ENCODE results near the gene ARPC1A.
"Not testable (repeated sequence)": the region's sequence is repeated elsewhere in the genome, so short reads cannot be mapped to it uniquely, and the experiment has no call there.

ARPC1A gene

GRCh38 chr7:99324559-99324958 is 1.1 kb upstream of the ARPC1A start:
- no peak for DNase-seq

- DNase-seq = no peak
Observed at GRCh38 chr7:99325001-99325493, 651 bp upstream of the ARPC1A start.

DNA sequence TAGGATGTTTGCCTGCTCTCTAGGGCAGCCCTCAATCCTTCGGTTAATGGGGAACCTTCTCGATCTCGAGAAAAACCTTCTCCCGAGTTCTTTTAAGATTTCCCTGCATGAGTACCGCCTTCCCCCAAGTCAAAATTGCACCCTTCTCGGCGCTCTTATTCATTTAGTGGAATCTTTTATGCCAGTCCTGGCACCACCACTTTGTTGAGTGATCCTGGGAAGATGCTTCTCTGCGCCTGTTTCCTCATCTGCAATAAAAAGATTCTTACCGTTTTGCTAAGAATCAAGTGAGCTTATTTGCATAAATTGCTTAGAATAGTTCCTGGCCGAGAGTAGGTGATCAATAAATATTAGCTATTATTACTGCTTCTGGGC is 697 bp downstream of the ARPC1A start:
- DNase-seq = no peak

GRCh38 chr7:99330314-99330961 is 4.7 kb downstream of the ARPC1A start:
- DNase-seq = not testable (repeated sequence)

DNA sequence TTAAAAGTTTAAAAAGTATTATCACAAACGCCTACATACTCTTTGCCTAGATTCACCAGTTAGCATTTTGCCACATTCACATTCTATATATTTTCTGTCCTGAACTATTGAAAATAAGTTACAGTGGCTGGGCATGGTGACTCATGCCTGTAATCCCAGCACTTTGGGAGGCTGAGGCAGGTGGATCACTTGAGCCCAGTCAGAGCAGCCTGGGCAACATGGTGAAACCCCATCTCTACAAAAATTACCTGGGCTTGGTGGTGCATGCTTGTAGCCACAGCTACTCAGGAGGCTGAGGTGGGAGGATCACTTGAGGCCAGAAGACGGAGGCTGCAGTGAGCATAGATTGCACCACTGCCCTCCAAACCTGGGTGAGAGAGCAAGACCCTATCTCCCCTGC is 5.3 kb downstream of the ARPC1A start:
- DNase-seq = no peak

DNA sequence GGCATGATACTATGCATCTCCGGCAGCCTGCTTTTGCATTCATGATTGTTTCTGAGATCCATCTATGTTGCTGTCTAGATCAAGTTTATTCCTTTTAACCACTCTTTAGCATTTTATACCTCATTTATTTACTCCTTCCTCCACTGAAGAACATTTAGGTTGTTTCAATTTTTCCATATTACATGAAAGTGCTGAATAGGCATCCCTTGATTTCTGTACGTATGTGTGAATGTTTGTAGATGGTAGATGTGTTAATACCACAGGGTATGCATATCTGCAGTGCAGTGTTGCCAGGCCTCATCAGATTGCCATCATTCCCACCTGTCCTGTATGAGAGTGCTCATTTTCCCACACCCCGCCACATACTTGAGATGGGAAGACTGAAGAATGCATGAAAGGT is 13.9 kb downstream of the ARPC1A start:
- no peak for DNase-seq

DNA sequence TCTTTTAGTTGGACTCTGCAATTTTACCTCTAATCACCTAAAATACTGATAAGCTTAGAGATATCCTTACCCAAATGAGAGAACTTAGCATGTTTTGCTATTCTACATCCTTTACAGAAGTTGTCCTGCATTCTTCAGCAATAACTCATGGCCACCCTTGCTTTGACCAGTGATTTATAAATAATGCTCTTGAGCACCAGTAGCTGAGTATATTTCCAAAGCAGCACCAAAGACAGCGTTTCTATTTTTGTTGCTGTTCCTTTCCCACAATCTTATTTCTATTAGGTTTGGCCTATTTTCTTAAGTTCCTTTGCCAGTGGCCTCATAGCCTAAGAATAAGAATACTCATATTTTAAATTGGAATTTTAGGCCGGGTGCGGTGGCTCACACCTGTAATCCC is 15.0 kb downstream of the ARPC1A start:
- no peak for DNase-seq

DNA sequence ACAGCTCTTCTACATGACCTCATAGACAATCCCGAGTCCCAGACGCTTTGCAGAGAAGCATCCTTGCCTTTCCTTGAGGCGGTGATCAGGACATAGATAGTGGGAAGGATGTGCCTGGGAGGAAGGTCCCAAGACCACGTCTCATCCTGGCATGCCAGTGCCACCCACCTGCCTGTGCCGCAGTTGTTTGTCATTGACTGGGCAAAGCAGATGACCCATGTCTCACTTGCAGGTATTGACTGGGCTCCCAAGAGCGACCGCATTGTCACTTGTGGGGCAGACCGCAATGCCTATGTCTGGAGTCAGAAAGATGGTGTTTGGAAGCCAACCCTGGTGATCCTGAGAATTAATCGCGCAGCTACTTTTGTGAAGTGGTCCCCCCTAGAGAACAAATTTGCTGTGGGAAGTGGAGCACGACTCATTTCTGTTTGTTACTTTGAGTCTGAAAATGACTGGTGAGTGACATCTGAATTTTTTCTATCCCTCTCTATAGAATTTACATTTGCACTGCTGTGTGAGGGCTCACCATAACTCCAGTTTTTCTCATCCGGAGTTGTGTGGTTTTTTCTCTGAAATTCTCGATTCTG is 18.5 kb downstream of the ARPC1A start:
- no peak for DNase-seq

DNA sequence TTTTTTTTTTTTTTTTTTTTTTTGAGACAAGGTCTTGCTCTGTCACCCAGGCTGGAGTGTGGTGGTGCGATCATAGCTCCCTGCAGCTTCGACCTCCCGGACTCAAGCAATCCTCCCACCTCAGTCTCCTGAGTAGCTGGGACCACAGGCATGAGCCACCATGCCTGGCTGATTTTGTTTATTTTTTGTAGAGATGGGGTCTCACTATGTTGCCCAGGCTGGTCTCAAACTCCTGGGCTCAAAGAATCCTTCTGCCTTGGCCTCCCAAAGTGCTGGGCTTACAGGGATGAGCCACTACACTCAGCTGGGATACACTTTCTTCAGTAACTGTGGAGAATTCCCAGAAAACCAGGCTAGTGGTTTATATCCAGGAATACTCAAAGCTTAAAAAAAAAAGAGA is 24.9 kb downstream of the ARPC1A start:
- DNase-seq = not testable (repeated sequence)

GRCh38 chr7:99352247-99352646 is 26.5 kb downstream of the ARPC1A start:
- no peak for DNase-seq

GRCh38 chr7:99355098-99355497 is 29.4 kb downstream of the ARPC1A start:
- no peak for DNase-seq

DNA sequence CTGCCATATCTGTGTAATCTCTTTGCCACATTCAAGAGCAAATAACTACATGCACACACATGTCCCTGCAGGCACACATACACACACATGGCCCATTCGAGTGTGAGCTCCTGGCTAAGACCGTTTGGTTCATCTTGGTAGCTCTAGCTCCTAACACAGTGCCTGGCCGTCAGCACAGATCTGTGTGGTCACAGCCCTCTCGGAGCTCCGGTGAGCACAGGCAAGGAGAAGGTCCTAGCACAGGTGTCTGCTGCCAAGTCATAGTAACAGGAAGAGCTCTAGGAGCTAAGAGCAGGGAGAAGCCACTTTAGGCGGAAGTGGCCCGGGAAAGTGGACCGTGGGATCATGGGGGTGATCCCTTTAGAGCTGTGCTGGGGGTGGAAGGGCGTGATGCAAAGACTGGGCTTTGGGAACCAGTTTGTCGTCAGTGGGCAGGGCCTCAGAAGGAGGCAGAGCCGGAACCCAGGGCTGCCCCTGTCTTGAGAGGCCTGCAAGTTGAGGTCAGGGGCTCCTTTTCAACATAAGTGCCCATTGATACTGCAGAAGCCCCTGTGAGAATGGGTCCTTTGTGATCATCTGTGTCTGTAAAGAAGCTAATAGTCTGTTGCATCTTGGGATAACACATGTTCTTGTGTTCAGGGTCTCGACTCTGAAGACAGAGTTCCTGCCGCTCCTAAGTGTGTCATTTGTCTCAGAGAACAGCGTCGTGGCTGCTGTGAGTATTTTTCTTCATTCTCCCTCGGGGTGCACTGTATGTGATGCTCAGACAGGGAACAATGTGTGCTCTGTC is 32.2 kb downstream of the ARPC1A start:
- no peak for DNase-seq

- DNase-seq = not testable (repeated sequence)
Observed at GRCh38 chr7:99358521-99358920, 32.8 kb downstream of the ARPC1A start.

DNA sequence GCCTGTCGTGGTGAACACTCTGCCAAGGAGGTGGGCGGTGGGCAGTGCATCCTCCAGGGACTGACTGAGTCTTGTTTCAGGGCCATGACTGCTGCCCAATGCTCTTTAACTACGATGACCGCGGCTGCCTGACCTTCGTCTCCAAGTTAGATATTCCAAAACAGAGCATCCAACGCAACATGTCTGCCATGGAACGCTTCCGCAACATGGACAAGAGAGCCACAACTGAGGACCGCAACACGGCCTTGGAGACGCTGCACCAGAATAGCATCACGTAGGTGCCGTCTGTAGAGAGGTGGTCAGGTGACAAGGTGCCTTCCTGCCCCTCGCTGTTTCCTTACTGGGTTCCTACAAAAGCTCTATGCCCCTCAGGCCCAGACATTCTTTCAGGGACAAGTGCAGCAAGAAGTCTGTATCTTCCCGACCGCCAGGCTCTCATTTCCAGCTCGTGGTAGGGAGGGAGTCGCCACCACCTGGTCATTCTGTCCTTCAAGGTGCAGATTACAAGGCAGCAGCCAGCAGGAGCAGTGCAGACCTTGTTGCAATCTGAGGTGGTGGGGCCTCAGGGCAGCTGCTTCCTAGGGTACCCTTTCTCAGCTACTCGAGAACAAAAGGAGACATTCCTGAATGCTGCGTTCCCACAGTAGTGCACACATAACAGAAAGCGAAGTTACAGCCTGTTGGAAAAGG is 33.9 kb downstream of the ARPC1A start:
- no peak for DNase-seq

DNA sequence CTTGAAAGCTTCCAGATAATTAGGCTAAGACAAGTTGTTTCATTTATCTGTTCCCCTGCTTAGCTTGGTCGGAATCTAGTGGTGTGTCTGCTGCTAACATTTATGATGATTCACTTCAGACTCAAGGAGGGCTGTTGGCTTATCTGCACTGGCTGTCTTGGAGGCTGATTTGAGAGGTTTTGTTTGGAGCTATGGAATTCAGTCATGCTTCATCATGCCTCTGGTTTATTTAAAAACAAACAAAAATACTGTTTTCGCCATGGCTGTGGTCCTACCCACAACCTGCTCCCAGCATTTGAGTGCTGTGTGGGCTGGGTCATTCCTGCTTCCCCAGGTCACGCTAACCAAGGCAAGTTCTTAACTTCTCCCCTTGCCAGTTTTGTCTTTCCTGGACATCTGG is 37.1 kb downstream of the ARPC1A start:
- no peak for DNase-seq

DNA sequence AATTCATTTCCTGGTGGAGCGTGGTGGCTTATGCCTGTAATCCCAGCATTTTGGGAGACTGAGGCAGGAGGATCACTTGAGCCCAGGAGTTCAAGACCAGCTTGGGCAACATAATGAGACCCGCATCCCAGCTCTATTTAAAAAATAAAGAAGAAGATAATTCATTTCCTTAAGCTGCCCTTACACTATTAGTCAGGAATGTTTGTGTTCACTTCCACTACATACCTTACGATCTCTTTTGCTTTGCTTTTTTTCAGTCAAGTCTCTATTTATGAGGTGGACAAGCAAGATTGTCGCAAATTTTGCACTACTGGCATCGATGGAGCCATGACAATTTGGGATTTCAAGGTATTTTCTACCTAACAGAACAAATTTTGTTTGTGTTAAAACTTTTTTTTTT is 37.6 kb downstream of the ARPC1A start:
- DNase-seq = no peak

DNA sequence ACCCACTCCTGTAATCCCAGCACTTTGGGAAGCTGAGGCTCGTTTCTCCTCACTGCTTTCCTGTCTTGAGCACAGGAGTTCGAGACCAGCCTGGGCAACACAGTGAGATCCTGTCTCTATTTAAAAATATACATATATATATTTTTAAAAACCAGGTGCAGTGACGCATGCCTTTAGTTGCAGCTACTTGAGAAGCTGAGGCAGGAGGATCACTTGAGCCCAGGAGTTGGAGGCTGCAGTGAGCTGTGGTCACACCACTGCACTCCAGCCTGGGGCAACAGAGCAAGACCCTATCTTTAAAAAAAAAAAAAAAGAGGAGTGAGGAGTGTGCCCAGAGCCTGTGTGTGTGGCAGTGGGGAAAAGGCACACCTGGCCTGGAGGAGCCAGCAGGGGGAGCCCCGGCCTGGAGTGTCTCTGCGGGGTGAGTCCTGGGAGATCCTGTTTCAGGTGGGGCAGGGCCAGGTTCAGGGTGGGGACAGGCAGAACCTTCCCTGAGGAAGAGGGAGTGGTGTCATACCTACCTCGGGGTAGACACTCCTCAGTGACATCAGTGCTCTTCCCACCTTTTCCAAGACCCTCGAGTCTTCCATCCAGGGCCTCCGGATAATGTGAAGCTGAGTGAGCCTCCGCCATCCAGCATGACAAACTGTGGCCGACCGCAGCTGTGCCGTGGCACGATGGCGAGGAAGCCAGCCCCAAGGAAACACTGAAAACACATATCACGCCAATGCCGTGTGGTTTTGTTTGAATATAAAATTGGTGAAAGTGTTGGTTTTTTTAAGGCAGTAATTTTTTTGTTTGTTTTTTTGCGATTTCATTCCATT is 39.8 kb downstream of the ARPC1A start:
- DNase-seq = peak; percentile 79

DNA sequence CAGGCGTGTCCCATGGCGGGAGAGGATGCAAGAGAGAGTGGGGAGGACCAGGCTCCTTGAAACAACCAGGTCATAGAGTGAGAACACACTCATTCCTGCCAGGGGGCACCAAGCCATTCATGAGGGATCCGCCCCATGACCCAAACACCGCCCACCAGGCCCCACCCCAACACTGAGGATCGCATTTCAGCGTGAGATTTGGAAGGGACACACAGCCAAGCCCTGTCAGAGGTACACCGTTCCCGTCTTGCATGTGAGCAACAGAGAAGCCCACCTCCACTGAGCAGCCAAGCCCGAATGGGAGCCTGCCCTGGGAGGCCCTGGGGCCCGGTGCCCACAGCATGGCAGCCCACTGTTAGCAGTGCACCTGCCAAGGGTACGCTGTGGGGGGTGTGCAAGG is 40.9 kb downstream of the ARPC1A start:
- DNase-seq = no peak

DNA sequence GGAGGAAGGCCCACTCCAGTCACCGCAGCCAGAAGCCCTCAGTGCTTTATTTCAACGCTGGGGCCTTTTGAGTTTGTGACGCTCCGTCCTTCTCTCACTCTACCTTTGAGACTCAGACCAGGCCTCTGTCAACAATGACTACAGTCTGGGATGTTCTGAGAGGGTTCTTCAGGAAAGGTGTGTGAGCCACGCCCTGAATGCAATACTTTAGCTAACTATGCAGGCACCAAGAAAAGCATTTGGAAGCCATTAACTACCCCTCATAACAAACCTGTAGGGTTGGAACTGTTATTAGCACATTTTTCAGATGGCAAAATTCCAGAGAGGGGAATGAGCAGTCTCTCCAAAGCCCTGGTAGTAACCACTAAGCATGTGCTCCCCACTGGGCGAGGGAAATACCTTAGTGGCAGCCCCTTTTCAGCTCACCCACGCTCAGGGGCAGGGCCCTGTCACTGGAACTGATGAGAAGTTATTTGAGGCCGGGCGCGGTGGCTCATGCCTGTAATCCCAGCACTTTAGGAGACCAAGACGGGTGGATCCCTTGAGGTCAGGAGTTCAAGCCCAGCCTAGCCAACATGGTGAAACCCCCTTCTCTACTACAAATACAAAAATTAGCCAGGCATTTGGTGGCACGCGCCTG is 43.2 kb downstream of the ARPC1A start:
- no peak for DNase-seq

GRCh38 chr7:99369767-99370391 is 44.2 kb downstream of the ARPC1A start:
- no peak for DNase-seq

DNA sequence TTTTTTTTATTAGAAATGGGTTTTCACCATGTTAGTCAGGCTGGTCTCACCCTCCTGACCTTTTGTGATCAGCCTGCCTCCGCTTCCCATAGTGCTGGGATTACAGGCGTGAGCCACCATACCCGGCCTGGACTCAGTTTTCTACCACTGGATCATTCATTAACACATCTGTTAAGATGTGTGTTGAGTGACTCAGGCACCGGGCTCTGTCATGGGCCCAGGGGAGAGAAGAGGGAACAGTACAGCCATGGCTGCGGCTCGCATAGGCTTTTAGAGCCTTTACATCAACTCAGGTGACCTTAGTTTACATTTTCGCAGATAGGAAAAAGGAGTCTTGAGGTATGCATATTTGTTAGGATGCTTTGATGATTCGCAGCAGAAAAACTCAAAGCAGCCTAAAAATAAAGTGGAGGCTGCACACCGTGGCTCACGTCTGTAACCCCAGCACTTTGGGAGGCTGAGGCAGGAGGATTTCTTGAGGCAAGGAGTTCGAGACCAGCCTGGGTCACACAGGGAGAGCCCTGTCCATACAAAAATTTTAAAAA is 45.8 kb downstream of the ARPC1A start:
- DNase-seq = no peak

Measured in activated T-cell treated with anti-CD3 and anti-CD28 coated beads, Interleukin-2, amount 50 U/mL, for 1 hour (primary cell).